Omental fat pad (tissue), 4 donors: ENCODE data around the gene TEX2. TPM values are rescaled to one million over a fixed set of nuclear protein-coding genes. Genes with fewer than 3 reads are reported as not detected.

Experiments
- ATAC-seq: fragments of 150-250 bp; one replicate; pipeline ENCODE4 v1.9.1; 2016; ENCODE audit warnings: mild to moderate bottlenecking, moderate library complexity; ENCODE audit not compliant: low FRiP score
- DNase-seq: peaks from one replicate; pipeline ENCODE4 v3.0.0-alpha.2; 2019; ENCODE audit warnings: low spot score
- CTCF ChIP-seq, 3 donors: fragments of 450-650 bp; IDR thresholded peaks; one replicate each; pipeline ENCODE4 v1.5.1; 2016 to 2017; ENCODE audit warnings: antibody characterized with exemption in 3 of 3, mild to moderate bottlenecking in 3 of 3, moderate library complexity in 2 of 3
- total RNA-seq, 4 donors: library from RNA; depleted of rRNA; stranded (reverse); fragments of >200 nt; gene quantifications; one replicate each; pipeline ENCODE4 v1.1.0, GENCODE V29; 2016

The TEX2 gene
- total RNA-seq, 4 donors from 2014 or later, result 34.8 to 113 (median 85.2) TPM

GRCh38 chr17:64145751-64146417, 117.2 kb downstream of the TEX2 start:
- peak; percentile 95 for ATAC-seq
- TF ChIP-seq CTCF (IDR thresholded peaks at IDR 0.05), result no peak
- peak; percentile 96 for DNase-seq

DNA sequence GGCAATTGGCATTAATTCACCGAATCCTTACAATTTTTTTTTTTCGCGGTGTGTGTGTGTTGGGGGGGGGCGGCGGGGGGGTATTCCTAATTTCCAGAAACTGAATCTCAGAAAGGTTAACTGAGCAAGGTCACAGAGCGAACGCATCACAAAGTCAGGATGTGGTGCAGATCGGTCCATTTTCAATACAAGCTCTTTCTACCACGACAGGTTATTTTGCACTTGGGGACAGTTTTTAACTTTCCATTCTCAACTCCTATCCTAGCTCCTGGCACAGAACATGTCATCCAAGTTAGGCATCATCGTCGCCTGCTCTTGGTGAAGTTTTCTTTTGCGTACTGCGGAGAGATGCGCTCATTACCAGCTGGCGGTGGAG, 117.7 kb downstream of the TEX2 start:
- ATAC-seq, result no peak
- no peak for DNase-seq
- TF ChIP-seq CTCF (IDR thresholded peaks at IDR 0.05), result no peak

- DNase-seq, result no peak
- no peak for ATAC-seq
- no peak for TF ChIP-seq CTCF (IDR thresholded peaks at IDR 0.05)
Observed at GRCh38 chr17:64139542-64139941, 123.5 kb downstream of the TEX2 start.

- no peak for TF ChIP-seq CTCF (IDR thresholded peaks at IDR 0.05)
- ATAC-seq (no peak), DNase-seq (no peak)
Observed at GRCh38 chr17:64138441-64138840, 124.6 kb downstream of the TEX2 start.

DNA sequence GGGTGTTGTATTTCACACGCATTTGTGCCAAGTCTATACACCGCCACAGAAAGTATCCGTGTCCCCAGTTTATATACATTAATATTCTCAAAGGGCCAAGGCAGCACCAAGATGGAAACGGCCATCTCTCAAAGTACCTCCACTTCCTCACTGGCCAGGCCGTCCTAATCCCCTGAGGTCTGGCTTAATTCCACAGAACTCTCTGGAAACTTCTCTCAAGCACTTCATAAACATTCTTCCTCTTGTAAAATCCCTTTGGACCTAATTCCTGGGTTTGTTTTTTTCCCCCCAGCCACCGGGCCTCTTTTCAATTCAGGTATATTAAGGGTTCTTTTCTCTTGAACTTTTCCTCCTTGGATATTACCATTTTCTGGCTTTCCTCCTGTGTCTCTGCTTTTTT, 128.1 kb downstream of the TEX2 start:
- DNase-seq (no peak), ATAC-seq (no peak)
- no peak for TF ChIP-seq CTCF (IDR thresholded peaks at IDR 0.05)

DNA sequence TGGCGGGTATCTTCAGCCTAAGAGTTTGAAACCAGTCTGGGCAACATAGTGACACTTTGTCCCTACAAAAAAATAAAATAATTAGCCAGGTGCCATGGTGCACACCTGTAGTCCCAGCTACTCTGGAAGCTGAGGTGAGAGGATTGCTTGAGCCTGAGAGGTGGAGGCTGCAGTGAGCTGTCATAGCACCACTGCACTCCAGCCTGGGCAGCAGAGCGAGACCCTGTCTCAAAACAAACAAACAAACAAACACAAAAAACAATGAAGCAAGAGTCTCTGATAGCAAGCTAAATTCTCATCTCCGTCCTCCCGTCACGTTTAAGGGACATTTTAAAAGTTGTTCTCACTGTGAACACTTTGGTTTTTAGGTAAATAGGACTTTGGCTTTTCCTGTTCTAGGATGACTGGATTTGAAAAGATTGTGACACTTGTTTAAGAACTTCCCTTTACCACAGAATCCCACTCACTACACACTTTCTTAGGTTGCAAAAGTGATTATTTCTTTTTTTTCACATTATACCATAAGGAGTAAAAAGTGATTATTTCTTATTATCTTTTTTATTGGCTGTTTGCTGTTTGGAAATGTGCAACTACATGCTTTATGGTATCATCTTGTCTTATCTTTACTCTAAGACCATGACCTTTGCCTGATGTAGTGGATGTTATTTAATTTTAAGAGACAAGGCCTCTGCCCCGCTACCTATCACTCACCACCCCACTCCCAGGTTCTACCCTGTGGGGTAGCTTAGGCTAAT, 128.7 kb downstream of the TEX2 start:
- no peak for ATAC-seq

More for the DNA sequence above, 128.7 kb downstream of the TEX2 start:
- DNase-seq, result no peak
- TF ChIP-seq CTCF (IDR thresholded peaks at IDR 0.05), result no peak
